MM.1S (cell line): ENCODE measurements around the gene OR1A2.

ENCODE experiments used
- CTCF ChIP-seq: fragments of 300-600 bp; sonication (generic); IDR thresholded peaks from 2 replicates; pipeline ENCODE4 v1.5.1; 2016; ENCODE audit warnings: antibody characterized with exemption, low read length, mixed read lengths
- EZH2 ChIP-seq: fragments of 300-600 bp; sonication (generic); optimal IDR thresholded peaks from 2 replicates; pipeline ENCODE3; 2017; ENCODE audit warnings: low read depth, mild to moderate bottlenecking, antibody characterized with exemption, low read length, mixed read lengths

- TF ChIP-seq CTCF: no peak
- no peak for TF ChIP-seq EZH2
These were observed 25.2 kb downstream of the OR1A2 start for GRCh38 chr17:3222505-3222904.
